Naive thymus-derived CD4-positive, alpha-beta T cell (primary cell): Measurements from ENCODE around the gene HNMT. TPM values are rescaled to one million over a fixed set of nuclear protein-coding genes. Genes with fewer than 3 reads are reported as not detected.

ENCODE experiments used
- ATAC-seq: fragments of 150-1000 bp; cut with Tn5 transposase; 2 replicates; pipeline ENCODE4 v1.10.0; 2021; ENCODE audit warnings: mild to moderate bottlenecking, moderate library complexity
- CTCF ChIA-PET: fragments of 350-600 bp; sonication (Branson Sonifier 250); formaldehyde crosslinking; loops from one replicate; lab custom pipeline; 2021; ENCODE audit warnings: antibody characterized with exemption; lab: Charles Lee
- POLR2A ChIA-PET: fragments of 350-600 bp; sonication (Branson Sonifier 250); formaldehyde crosslinking; loops from one replicate; lab custom pipeline; 2021; ENCODE audit warnings: antibody characterized with exemption, inconsistent platforms; lab: Charles Lee
- DNase-seq, 9 donors: peaks; one replicate each; pipeline versions ENCODE4 v3.0.0 to v3.0.0-alpha.2; 2020 to 2022; ENCODE audit warnings: mixed read lengths in 1 of 9
- H3K27ac ChIP-seq: one replicate; pipeline ENCODE4 v1.7.0; 2013; ENCODE audit warnings: mild to moderate bottlenecking, low read depth, low read length, moderate library complexity
- H3K27me3 ChIP-seq, 2 donors: one replicate each; pipeline ENCODE4 v1.7.0; 2013; ENCODE audit warnings: low read length in 2 of 2, mild to moderate bottlenecking in 2 of 2, moderate library complexity in 2 of 2; ENCODE audit not compliant: control insufficient read depth in 2 of 2, insufficient read depth in 2 of 2
- H3K36me3 ChIP-seq, 3 experiments: 1 replicate in 2 of 3; 2 replicates in 1 of 3; pipeline ENCODE4 v1.7.0; 2013; ENCODE audit warnings: low read length in 3 of 3, mild to moderate bottlenecking in 3 of 3, moderate library complexity in 1 of 3; ENCODE audit not compliant: insufficient read depth in 3 of 3, control insufficient read depth in 2 of 3
- H3K4me1 ChIP-seq, 2 donors: one replicate each; pipeline ENCODE4 v1.7.0; 2013; ENCODE audit warnings: low read length in 2 of 2, mild to moderate bottlenecking in 2 of 2, moderate library complexity in 1 of 2; ENCODE audit not compliant: control insufficient read depth in 2 of 2, insufficient read depth in 2 of 2
- H3K4me3 ChIP-seq: 2 replicates; pipeline ENCODE4 v1.7.0; 2013; ENCODE audit warnings: mild to moderate bottlenecking, low read length
- H3K9me3 ChIP-seq, 3 experiments: 1 replicate in 2 of 3; 2 replicates in 1 of 3; pipeline ENCODE4 v1.7.0; 2013; ENCODE audit warnings: low read length in 3 of 3; ENCODE audit not compliant: control insufficient read depth in 2 of 3
- H3K27ac Mint-ChIP-seq, 9 donors: one replicate each; pipeline ENCODE4 v1.8.0; 2020 to 2022; ENCODE audit warnings: mixed read lengths in 9 of 9, mild to moderate bottlenecking in 8 of 9, moderate library complexity in 5 of 9, inconsistent platforms in 2 of 9
- H3K27me3 Mint-ChIP-seq, 5 donors: one replicate each; pipeline ENCODE4 v1.8.0; 2021 to 2022; ENCODE audit warnings: mixed read lengths in 5 of 5, mild to moderate bottlenecking in 1 of 5
- H3K36me3 Mint-ChIP-seq, 5 donors: one replicate each; pipeline ENCODE4 v1.8.0; 2020 to 2022; ENCODE audit warnings: mixed read lengths in 5 of 5, mild to moderate bottlenecking in 3 of 5, inconsistent platforms in 1 of 5
- H3K4me1 Mint-ChIP-seq, 7 donors: one replicate each; pipeline ENCODE4 v1.8.0; 2020 to 2022; ENCODE audit warnings: mixed read lengths in 7 of 7, mild to moderate bottlenecking in 3 of 7, inconsistent platforms in 1 of 7
- H3K4me3 Mint-ChIP-seq, 10 donors: one replicate each; pipeline ENCODE4 v1.8.0; 2020 to 2022; ENCODE audit warnings: mild to moderate bottlenecking in 10 of 10, mixed read lengths in 10 of 10, moderate library complexity in 6 of 10, inconsistent platforms in 2 of 10
- H3K9me3 Mint-ChIP-seq, 11 donors: one replicate each; pipeline ENCODE4 v1.8.0; 2020 to 2022; ENCODE audit warnings: mixed read lengths in 11 of 11, mild to moderate bottlenecking in 4 of 11, inconsistent platforms in 1 of 11, moderate library complexity in 1 of 11
- intact Hi-C, 2 donors: fragments of 100-400 bp; cut with micrococcal nuclease; formaldehyde crosslinking; loops; one replicate each; pipeline ENCODE4 v1.15.1; 2023
- polyA plus RNA-seq, 2 donors: library from polyadenylated mRNA; unstranded; fragments of 300-500 nt; fragmentation: Illumina TruSeq; gene quantifications; one replicate each; pipeline ENCODE4 v1.2.3, GENCODE V29; 2021
- total RNA-seq, 6 experiments: library from RNA in 5 of 6; stranded (reverse) in 5 of 6; gene quantifications; 1 replicate in 5 of 6; 2 replicates in 1 of 6; pipeline ENCODE4 v1.2.3 and lab custom pipeline; 2021 to 2026

Gene HNMT
- total and polyA plus RNA-seq, 7 experiments from 2014 or later: 1.1 to 7.5 (median 1.7) TPM; not detected in 3

GRCh38 chr2:138013639-138014038 is 49.4 kb downstream of the HNMT start:
- H3K36me3 ChIP-seq: no peaks in the 10 kb centered on the region
- ATAC-seq: no peak

GRCh38 chr2:138015494-138015893 is 51.2 kb downstream of the HNMT start:
- H3K4me1 Mint-ChIP-seq: no peaks in the 10 kb centered on the region
- no peaks in the 10 kb centered on the region for H3K36me3 Mint-ChIP-seq
- CTCF ChIA-PET: no interaction called here
- H3K27ac Mint-ChIP-seq: no peak overlapping the region
- DNase-seq: no peak
- Histone ChIP-seq H3K4me1 (no peaks in the 10 kb centered on the region), H3K4me3 (no peak overlapping the region), H3K9me3 (no peaks in the 10 kb centered on the region), H3K36me3 (no peaks in the 10 kb centered on the region), H3K27ac (no peak overlapping the region), H3K27me3 (no peaks in the 10 kb centered on the region)
- peaks cover 0 to 5% (median 4%) of the 10 kb centered on the region in 5 donors for H3K27me3 Mint-ChIP-seq
- H3K9me3 Mint-ChIP-seq: no peaks in the 10 kb centered on the region
- intact Hi-C loops: no loop called here
- no peak for ATAC-seq
- POLR2A ChIA-PET: no interaction called here
- H3K4me3 Mint-ChIP-seq: no peak overlapping the region

More at GRCh38 chr2:138013639-138014038, 49.4 kb downstream of the HNMT start:
- intact Hi-C loops: no loop called here
- Histone ChIP-seq H3K4me3 (no peak overlapping the region), H3K27me3 (no peaks in the 10 kb centered on the region), H3K27ac (no peak overlapping the region), H3K4me1 (no peaks in the 10 kb centered on the region), H3K9me3 (no peaks in the 10 kb centered on the region)
- peaks cover 0 to 1% (median 0%) of the 10 kb centered on the region in 7 donors for H3K4me1 Mint-ChIP-seq
- ChIA-PET POLR2A (no interaction called here), CTCF (no interaction called here)
- H3K27me3 Mint-ChIP-seq: peaks cover 0 to 7% (median 0%) of the 10 kb centered on the region in 5 donors
- DNase-seq: no peak
- H3K36me3 Mint-ChIP-seq: no peaks in the 10 kb centered on the region
- H3K27ac Mint-ChIP-seq: no peak overlapping the region
- peaks cover 0 to 2% (median 0%) of the 10 kb centered on the region in 11 donors for H3K9me3 Mint-ChIP-seq
- H3K4me3 Mint-ChIP-seq: no peak overlapping the region

GRCh38 chr2:138016351-138017087 is 52.2 kb downstream of the HNMT start:
- no peaks in the 10 kb centered on the region for H3K9me3 ChIP-seq
- no peak overlapping the region for H3K27ac Mint-ChIP-seq
- no peaks in the 10 kb centered on the region for H3K27me3 ChIP-seq
- H3K4me3 Mint-ChIP-seq: no peak overlapping the region
- H3K36me3 Mint-ChIP-seq: no peaks in the 10 kb centered on the region
- H3K9me3 Mint-ChIP-seq: no peaks in the 10 kb centered on the region
- no peak overlapping the region for H3K27ac ChIP-seq
- H3K27me3 Mint-ChIP-seq: peaks cover 0 to 6% (median 4%) of the 10 kb centered on the region in 5 donors
- H3K36me3 ChIP-seq: no peaks in the 10 kb centered on the region
- no peaks in the 10 kb centered on the region for H3K4me1 ChIP-seq
- no peak overlapping the region for H3K4me3 ChIP-seq
- ChIA-PET POLR2A (no interaction called here), CTCF (no interaction called here)
- intact Hi-C loops: no loop called here
- no peaks in the 10 kb centered on the region for H3K4me1 Mint-ChIP-seq
- DNase-seq: no peak
- no peak for ATAC-seq

GRCh38 chr2:138017824-138018223 is 53.6 kb downstream of the HNMT start:
- POLR2A ChIA-PET: no interaction called here
- intact Hi-C loops: no loop called here

GRCh38 chr2:138018866-138019688 is 54.8 kb downstream of the HNMT start:
- no peak overlapping the region for H3K4me3 ChIP-seq
- H3K36me3 Mint-ChIP-seq: no peaks in the 10 kb centered on the region
- H3K4me1 Mint-ChIP-seq: no peaks in the 10 kb centered on the region
- no peaks in the 10 kb centered on the region for H3K9me3 Mint-ChIP-seq
- H3K27ac Mint-ChIP-seq: no peak overlapping the region
- POLR2A ChIA-PET: interaction anchor here (0.6 kb wide), 1 partner anchor 667 kb away, joined by 4 read pairs; no protein-coding TSS in a partner anchor
- DNase-seq (no peak), ATAC-seq (no peak)
- H3K27me3 ChIP-seq: no peaks in the 10 kb centered on the region
- H3K27me3 Mint-ChIP-seq: peaks cover 0 to 6% (median 4%) of the 10 kb centered on the region in 5 donors
- H3K9me3 ChIP-seq: no peaks in the 10 kb centered on the region
- no peak overlapping the region for H3K4me3 Mint-ChIP-seq
- no peaks in the 10 kb centered on the region for H3K36me3 ChIP-seq
- CTCF ChIA-PET: interaction anchor here (0.6 kb wide), 1 partner anchor 707 kb away, joined by 3 read pairs; no protein-coding TSS in a partner anchor
- H3K4me1 ChIP-seq: no peaks in the 10 kb centered on the region
- intact Hi-C loops: no loop called here
- no peak overlapping the region for H3K27ac ChIP-seq

More at GRCh38 chr2:138017824-138018223, 53.6 kb downstream of the HNMT start:
- no peak overlapping the region for H3K27ac Mint-ChIP-seq
- H3K27me3 Mint-ChIP-seq: peaks cover 0 to 6% (median 4%) of the 10 kb centered on the region in 5 donors
- Histone ChIP-seq H3K4me1 (no peaks in the 10 kb centered on the region), H3K27ac (no peak overlapping the region), H3K27me3 (no peaks in the 10 kb centered on the region), H3K4me3 (no peak overlapping the region), H3K9me3 (no peaks in the 10 kb centered on the region), H3K36me3 (no peaks in the 10 kb centered on the region)
- H3K4me3 Mint-ChIP-seq: no peak overlapping the region
- ATAC-seq (no peak), DNase-seq (no peak)
- H3K9me3 Mint-ChIP-seq: no peaks in the 10 kb centered on the region
- CTCF ChIA-PET: interaction anchor here (0.8 kb wide), 1 partner anchor 875 kb away, joined by 3 read pairs; no protein-coding TSS in a partner anchor
- no peaks in the 10 kb centered on the region for H3K36me3 Mint-ChIP-seq
- H3K4me1 Mint-ChIP-seq: no peaks in the 10 kb centered on the region

GRCh38 chr2:138020432-138020831 is 56.2 kb downstream of the HNMT start:
- H3K9me3 Mint-ChIP-seq: peaks cover 0 to 3% (median 0%) of the 10 kb centered on the region in 11 donors
- H3K4me1 Mint-ChIP-seq: no peaks in the 10 kb centered on the region
- Histone ChIP-seq H3K4me3 (no peak overlapping the region), H3K9me3 (no peaks in the 10 kb centered on the region), H3K4me1 (no peaks in the 10 kb centered on the region), H3K27ac (no peak overlapping the region), H3K36me3 (no peaks in the 10 kb centered on the region), H3K27me3 (no peaks in the 10 kb centered on the region)
- H3K36me3 Mint-ChIP-seq: no peaks in the 10 kb centered on the region
- POLR2A ChIA-PET: no interaction called here
- H3K4me3 Mint-ChIP-seq: no peak overlapping the region
- ATAC-seq (no peak), DNase-seq (no peak)
- CTCF ChIA-PET: no interaction called here
- peaks cover 0 to 6% (median 4%) of the 10 kb centered on the region in 5 donors for H3K27me3 Mint-ChIP-seq
- intact Hi-C loops: no loop called here
- no peak overlapping the region for H3K27ac Mint-ChIP-seq
